HG03457 (cell line): Measurements from ENCODE around the gene INPP4A.
"Not testable (repeated sequence)": the region's sequence is repeated elsewhere in the genome, so short reads cannot be mapped to it uniquely, and the experiment has no call there.

ENCODE experiments used
- ATAC-seq: cut with Tn5 transposase; IDR thresholded peaks from one replicate; pipeline ENCODE4 v1.9.1; 2021; ENCODE audit warnings: moderate number of reproducible peaks; ENCODE audit not compliant: unreplicated experiment

INPP4A gene

DNA sequence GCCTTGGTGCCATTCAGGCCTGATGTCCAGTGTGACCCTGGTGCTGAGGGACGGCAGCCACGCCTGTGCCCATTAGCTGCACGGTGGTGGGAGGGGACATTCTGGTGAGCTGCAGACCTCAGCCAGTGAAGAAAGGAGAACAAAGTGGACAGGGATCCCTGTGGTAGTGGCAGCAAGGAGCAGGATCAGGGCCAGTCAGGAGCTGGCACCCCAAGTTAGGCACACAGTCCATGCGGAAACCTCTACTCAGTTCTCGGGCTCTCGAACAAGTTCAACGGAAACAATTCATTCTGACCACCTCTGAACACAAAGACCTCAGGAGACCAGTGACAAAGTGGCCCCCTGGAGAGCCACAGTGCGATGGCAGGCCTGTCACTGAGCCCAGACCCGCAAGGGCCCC, 133.6 kb downstream of the INPP4A start:
- ATAC-seq, result no peak

DNA sequence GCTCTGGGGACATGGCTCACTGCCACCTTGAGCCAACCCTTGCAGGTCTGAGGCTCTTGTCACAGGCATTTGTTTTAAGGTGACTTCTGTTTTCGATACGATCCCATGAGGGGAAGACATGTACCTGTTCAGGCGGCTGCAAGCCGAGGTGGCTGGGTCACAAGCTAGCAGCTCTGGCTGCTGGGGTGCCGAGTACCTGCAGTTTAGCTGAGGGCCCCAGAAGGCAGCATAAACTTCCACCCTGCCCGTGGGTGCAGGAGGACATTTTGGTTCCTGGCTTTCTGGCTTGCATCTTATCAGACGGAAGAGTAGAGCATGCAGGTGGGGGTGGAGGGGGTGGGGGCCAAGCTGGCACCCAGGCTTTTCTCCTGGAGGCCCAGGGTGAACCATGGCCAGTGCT, 135.3 kb downstream of the INPP4A start:
- no peak for ATAC-seq

DNA sequence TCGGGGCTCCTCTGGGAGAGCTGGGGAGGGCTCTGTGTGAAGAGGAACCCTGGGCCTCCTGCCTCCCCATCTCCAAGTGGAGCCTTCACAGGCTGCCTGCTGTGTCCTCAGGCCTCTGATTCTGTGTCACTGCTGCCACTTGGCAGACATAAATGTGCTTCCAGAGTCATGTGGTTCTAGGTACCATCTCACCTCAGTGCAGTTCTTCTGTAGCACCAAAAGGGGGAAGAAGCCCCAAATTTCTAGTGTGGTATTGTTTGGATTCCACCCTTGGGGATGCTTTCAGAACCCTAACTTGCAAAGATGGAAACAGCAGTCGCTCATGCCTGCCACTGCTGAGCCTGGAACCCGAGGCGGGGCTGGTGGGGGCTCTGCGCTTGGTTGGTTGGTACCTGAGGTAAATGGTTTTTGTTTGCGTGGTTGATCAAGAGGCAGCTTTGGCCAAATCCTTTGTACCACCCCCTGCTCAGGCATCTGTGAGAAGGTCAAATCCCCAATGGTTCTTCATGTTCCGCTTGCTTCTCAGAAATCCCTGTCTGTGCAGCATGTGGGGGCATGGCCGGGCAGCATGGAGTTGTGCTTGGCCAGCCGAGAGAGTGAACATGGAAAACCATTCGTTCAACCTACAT, 136.1 kb downstream of the INPP4A start:
- ATAC-seq, result no peak

DNA sequence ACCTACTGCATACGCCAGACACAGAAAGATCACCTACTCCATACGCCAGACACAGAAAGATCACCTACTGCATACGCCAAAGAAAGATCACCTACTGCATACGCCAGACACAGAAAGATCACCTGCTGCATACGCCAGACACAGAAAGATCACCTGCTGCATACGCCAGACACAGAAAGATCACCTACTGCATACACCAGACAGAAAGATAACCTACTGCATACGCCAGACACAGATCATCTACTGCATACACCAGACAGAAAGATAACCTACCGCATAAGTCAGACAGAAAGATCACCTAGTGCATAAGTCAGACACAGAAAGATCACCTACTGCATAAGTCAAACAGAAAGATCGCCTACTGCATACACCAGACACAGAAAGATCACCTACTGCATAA, 137.9 kb downstream of the INPP4A start:
- ATAC-seq, result no peak

- ATAC-seq, result no peak
These were observed 138.6 kb downstream of the INPP4A start for GRCh38 chr2:98583276-98583675.

DNA sequence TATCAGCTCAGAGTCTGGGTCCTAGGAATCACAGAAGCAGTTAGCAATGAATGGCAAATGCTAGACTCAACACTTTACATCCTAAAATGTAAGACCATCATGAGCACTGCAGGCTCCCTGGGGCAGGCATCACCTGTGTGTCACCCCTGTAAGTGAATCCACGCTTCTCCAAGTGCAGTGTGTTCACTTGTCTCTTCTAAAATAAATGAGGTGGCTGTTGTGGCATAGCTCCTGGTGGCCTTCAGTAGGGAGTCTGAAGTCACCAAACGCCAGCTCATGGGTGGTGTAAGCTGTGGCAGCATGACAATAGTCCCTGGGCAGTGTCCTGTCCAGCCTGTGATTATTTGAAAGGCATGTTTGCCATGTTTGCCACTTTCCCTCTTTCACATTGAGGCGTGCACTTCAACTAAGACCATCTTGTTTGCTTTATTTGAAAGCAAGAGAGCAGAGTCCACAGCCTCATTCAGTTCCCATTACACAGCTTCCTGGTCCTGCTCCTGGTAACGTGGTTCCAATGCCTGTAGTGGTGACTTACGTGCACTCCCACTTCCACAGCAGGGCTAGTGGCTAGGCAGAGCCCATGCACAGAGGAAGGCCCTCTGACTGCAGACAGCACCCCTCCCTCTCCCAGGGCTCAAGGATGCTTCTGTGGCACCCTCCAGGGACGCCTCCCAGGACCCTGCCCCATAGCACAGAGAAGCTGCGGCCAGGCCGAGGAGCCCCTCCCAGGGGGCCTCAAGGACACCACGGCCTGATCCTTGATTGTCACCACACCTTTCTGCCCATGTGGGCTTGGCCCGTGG, 139.4 kb downstream of the INPP4A start:
- no peak for ATAC-seq

DNA sequence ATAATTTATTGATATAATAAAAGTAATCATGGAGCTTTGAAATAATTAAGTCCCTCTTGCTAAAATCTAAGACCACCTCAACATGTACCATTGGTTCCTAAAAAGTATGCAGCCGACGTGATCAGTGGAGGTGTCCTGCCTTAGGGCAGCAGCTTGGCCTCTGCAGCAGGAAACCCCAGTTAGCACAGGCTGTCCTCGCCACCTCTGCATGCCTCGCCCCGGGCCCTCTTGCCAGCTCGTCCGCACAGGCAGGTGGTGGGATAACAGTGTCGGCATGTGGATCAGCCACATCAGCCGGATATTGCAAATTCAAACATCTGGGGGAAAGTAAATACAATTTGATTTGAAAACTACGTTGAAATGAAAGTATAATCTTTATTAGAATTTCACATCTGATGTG, 140.7 kb downstream of the INPP4A start:
- ATAC-seq, result no peak

DNA sequence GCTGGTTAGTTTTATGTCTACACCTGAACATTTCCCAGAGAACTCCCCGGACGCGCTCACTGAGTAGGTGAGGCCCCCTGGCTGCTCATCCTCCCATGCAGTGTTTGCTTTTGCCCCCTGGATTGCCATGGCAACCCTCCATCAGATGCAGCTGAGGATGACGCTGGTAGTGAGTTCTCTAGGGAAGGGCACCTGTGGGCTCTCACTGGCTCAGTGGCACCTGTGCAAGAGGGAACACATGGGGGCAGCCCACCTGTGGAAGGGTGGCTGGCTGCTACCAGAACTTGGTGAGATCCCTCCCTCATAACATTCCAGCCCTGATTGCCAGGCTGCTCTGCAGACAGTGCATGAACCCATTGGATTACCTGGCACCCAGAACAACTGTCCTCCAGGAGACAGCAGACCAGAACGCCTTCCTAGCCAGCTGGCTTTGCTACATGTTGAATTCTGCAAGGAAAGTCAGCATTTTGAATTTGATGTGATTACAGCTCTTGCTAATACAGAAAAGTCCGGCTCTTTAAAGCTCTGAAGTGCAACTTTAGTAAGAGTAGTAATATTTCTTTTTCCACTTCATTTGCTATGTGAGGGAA, 142.0 kb downstream of the INPP4A start:
- no peak for ATAC-seq

DNA sequence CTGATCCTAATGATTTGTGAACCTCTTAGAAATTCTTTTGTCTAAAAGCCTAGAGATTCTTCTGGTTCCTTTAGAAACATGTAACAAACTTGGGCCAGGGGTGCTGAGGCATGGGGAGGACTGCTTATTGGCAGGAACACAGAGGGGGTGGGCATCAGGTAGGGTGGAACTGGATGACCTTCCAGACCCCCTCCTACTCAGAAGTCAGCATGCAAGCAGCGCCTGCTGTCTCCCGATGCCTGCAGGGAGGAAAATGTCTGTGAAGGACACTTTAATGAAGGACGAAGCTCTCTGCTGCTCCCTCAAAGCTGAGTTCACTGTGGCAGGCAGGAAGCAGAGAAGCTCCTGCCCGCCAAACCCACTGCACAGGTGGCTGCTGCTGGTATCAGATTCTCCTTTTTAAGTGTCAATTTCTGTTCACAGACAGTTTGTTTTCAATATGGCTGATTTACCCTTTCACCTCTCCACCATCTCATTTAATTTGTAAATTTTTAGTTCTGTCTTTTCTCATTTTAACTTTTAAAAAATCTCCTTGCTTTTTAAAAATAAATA, 144.3 kb downstream of the INPP4A start:
- ATAC-seq, result no peak

DNA sequence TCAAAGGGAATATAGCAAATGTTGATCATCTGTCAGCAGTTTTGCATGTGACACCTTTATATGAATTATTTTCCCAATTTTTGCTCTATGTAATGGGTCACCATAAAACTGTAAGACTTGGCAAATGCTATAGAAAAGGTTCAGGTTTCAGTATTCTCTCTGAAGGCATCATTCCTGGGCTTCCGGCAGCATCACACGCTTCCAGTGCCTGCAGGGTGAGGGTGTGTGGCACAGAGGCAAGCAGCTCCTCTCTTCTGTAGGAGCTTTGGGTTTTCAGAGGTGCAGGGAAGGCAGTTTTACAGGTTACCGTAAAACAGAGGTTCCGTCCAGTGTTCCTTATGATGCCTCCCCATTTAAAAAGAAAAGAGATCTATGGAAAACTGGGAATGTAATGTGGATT, 144.8 kb downstream of the INPP4A start:
- no peak for ATAC-seq

- no peak for ATAC-seq
These were observed 147.9 kb downstream of the INPP4A start for GRCh38 chr2:98592565-98592964.

DNA sequence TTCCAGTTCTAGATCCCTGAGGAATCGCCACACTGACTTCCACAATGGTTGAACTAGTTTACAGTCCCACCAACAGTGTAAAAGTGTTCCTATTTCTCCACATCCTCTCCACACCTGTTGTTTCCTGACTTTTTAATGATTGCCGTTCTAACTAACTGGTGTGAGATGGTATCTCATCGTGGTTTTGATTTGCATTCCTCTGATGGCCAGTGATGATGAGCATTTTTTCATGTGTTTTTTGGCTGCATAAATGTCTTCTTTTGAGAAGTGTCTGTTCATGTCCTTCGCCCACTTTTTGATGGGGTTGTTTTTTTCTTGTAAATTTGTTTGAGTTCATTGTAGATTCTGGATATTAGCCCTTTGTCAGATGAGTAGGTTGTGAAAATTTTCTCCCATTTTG, 150.0 kb downstream of the INPP4A start:
- not testable (repeated sequence) for ATAC-seq

- no peak for ATAC-seq
These were observed 154.2 kb downstream of the INPP4A start for GRCh38 chr2:98598781-98599428.

DNA sequence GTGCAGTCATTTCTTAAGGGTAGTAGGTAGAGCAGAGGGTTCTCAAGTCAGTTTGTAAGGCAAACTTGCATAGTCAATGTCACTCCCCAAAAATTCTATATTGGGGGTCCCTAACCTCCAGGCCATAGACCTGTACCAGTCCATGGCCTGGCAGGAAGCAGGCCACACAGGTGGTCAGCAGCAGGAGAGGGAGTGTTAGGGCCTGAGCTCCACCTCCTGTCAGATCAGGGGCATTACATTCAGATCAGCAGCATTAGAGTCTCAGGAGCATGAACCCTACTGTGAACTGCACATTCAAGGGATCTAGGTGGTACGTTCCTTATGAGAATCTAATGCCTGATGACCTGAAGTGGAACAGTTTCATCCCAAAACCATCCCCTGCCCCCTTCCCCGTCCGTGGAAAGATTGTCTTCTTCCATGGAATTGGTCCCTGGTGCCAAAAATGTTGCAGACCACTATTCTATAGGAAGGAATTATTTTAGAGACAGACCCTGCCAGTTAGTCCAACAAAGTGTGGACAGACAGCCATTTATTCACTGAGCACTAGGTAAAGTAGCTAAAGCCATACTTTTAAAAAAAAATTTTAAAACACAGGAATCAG, 157.0 kb downstream of the INPP4A start:
- ATAC-seq, result peak; percentile 52

DNA sequence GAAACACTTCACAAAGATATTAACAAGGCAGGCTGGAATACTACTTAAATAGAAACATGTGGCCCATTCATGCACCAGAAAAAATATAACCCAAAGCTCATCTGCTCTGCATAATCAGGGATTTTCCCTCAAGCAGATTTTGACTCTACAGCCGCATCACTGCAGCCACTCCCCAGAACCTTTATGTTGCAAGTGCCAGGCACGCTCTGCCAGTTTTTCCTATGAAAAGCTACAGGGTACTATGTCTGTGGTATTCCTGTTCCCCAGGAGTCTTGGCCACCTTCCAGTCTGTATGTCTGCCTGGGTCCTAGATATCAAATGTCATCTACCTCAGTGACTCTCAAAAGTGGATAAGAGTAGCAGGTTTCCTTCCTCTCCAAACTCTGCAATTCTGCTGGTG, 159.9 kb downstream of the INPP4A start:
- no peak for ATAC-seq

DNA sequence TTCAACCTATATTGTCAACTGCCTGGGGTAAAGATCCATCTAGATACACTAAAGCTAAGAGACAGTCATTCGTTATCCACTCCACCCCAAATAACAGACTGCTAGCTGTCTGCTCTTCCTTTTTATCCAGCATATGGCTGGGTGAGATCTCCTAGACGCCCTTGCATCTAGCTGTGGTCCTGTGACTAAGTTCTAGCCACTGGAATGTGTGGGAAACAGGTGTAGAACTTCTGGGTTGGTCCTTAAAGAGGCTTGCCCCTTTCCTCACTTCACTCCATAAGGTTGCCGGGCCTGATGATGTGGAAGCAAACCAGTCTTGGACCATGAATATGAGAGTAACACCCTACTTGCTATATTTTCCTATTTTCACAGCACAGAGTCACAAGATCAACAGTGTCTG, 160.4 kb downstream of the INPP4A start:
- ATAC-seq, result no peak

DNA sequence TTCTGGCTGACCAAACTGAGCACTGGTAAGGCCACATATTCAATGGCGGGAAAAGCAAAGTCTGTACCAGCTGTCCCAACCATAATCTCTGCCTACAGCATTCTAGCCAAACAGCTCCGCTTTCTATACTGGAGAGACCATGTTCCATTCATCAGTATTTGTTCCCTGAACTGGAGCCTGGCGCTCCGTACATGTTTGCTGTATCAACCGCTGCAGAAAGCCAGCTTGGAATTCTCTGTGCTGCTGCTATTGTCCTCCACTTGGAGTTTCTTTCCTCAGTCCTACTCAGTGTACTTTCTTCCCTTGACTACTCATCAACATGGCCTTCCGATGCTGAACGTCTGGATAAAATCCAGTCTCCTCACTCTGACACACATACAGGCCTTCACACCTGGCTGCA, 161.8 kb downstream of the INPP4A start:
- no peak for ATAC-seq

DNA sequence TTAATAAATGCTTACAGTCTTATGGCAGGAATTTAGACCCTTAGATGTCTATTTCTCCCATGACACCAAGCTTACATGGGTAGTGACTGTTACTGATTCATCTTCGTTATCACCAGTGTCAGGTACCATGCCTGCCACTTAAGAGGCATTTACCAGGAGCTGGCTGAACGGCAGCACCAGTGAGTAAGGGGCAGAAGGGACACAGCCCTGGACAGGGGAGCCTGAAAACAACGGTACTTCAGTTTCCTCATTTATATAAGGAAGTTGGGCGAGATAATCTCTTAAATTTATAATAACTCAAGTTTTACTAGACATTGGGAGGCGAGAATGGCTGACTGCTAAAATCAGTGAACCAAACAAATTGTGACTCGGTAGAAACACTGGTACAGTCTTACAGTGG, 162.4 kb downstream of the INPP4A start:
- ATAC-seq, result no peak

DNA sequence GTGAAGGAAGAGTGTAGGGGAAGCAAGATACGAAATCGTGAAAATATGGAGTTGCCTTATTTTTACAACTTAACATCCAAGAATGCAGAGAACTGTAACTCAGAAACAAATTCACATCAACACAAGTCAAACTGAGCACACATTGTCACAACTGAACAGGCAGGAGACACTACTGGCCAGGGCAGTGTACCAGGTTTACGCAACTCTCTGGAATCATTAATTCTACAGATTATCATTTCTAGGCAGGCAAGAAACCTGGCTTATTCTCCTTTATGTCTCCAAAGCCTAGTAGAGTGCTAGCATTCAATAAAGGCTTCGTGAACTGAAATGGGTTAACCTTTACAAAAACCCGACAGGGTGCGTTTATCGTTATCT, 163.1 kb downstream of the INPP4A start:
- no peak for ATAC-seq

GRCh38 chr2:98608116-98608961, 163.7 kb downstream of the INPP4A start, which contains the start of the genes COA5 and UNC50:
Gene COA5, minus strand, starts transcription at chr2:98608512. Its CDS starts 107 bp downstream, at chr2:98608405.
Gene UNC50, plus strand, starts transcription at chr2:98608589. Its CDS starts 1,171 bp downstream, at chr2:98609760.
- peak; percentile 64 for ATAC-seq
